ENCODE measurements around the gene ZGRF1.

DNA sequence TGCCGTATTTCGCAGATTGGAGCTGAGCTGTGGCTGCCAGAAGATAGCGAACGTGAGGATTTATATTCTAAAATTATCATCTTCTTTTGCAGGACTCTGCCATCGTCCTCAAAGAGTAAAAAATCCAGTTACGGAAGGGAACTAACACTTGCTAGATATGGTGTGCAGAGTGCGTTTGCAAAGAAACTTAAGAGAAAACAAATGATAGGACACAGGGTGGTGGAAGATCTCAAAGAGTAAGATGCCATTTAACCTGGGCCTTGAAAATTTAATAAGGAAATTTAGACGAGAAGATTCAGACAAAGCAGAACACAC is 800 bp upstream of the ZGRF1 start:
- TF ChIP-seq, protein P1, sequence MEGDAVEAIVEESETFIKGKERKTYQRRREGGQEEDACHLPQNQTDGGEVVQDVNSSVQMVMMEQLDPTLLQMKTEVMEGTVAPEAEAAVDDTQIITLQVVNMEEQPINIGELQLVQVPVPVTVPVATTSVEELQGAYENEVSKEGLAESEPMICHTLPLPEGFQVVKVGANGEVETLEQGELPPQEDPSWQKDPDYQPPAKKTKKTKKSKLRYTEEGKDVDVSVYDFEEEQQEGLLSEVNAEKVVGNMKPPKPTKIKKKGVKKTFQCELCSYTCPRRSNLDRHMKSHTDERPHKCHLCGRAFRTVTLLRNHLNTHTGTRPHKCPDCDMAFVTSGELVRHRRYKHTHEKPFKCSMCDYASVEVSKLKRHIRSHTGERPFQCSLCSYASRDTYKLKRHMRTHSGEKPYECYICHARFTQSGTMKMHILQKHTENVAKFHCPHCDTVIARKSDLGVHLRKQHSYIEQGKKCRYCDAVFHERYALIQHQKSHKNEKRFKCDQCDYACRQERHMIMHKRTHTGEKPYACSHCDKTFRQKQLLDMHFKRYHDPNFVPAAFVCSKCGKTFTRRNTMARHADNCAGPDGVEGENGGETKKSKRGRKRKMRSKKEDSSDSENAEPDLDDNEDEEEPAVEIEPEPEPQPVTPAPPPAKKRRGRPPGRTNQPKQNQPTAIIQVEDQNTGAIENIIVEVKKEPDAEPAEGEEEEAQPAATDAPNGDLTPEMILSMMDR (IDR thresholded peaks at IDR 0.05), result no peak
- no peak for TF ChIP-seq EZH2phosphoT487 (IDR thresholded peaks at IDR 0.05)
- TF ChIP-seq EZH2 (IDR thresholded peaks at IDR 0.05), result no peak
